SU-DHL-6 (cell line): Measurements from ENCODE around the gene RNF135.

ENCODE experiments used
- H2AFZ ChIP-seq: fragments of 200-600 bp; sonication (generic); 2 replicates; pipeline ENCODE4 v1.6.1; 2014; ENCODE audit warnings: low read depth, mild to moderate bottlenecking, moderate library complexity, mixed read lengths, antibody characterized with exemption, low read length; ENCODE audit not compliant: severe bottlenecking
- H3F3A ChIP-seq: fragments of 200-600 bp; shearing (Covaris generic); 2 replicates; pipeline ENCODE4 v1.6.0; 2016; ENCODE audit warnings: antibody characterized with exemption, mild to moderate bottlenecking; ENCODE audit not compliant: insufficient read depth
- H3K27ac ChIP-seq: fragments of 200-600 bp; sonication (generic); 2 replicates; pipeline ENCODE4 v1.5.1; 2016; ENCODE audit warnings: low read depth, mild to moderate bottlenecking, low read length, moderate library complexity, mixed read lengths
- H3K27me3 ChIP-seq: fragments of 200-600 bp; sonication (generic), shearing (Covaris generic); 2 replicates; pipeline ENCODE4 v1.6.0; 2014; ENCODE audit warnings: mild to moderate bottlenecking, low read length
- H3K36me3 ChIP-seq: fragments of 200-600 bp; sonication (generic); 2 replicates; pipeline ENCODE4 v1.6.1; 2014; ENCODE audit warnings: mild to moderate bottlenecking, low read length, mixed read lengths
- H3K4me2 ChIP-seq: fragments of 300-600, 200-600 bp; shearing (Covaris generic), sonication (generic); 2 replicates; pipeline ENCODE4 v1.6.0; 2014; ENCODE audit warnings: low read length, low read depth, mild to moderate bottlenecking; ENCODE audit not compliant: poor library complexity, severe bottlenecking
- H3K4me3 ChIP-seq: fragments of 200-600 bp; sonication (generic); 2 replicates; pipeline ENCODE4 v1.5.1; 2014; ENCODE audit warnings: antibody characterized with exemption, low read length, mild to moderate bottlenecking, mixed read lengths; ENCODE audit not compliant: insufficient read depth, poor library complexity, severe bottlenecking
- H3K79me2 ChIP-seq: fragments of 200-600 bp; sonication (generic); 2 replicates; pipeline ENCODE4 v1.6.1; 2014; ENCODE audit warnings: mild to moderate bottlenecking, low read length, moderate library complexity; ENCODE audit not compliant: insufficient read depth
- H3K9ac ChIP-seq: fragments of 200-600 bp; sonication (generic); 2 replicates; pipeline ENCODE4 v1.7.0; 2014; ENCODE audit warnings: mild to moderate bottlenecking, low read length
- H3K9me2 ChIP-seq: fragments of 200-600 bp; sonication (generic); replicated peaks from 2 replicates; pipeline ENCODE4 v1.6.1; 2014; ENCODE audit warnings: low read length; ENCODE audit not compliant: insufficient read depth
- H3K9me3 ChIP-seq: fragments of 200-600 bp; sonication (generic); 2 replicates; pipeline ENCODE4 v1.6.1; 2014; ENCODE audit warnings: low read length, mixed read lengths; ENCODE audit not compliant: insufficient read depth
- H4K20me1 ChIP-seq: fragments of 200-600 bp; sonication (generic); 2 replicates; pipeline ENCODE4 v1.6.1; 2014; ENCODE audit warnings: low read depth, mild to moderate bottlenecking, antibody characterized with exemption, low read length, moderate library complexity, mixed read lengths
- EZH2phosphoT487 ChIP-seq: fragments of 200-600 bp; sonication (generic), shearing (Covaris generic); conservative IDR thresholded peaks from 2 replicates; pipeline ENCODE4 v1.6.1; 2018; ENCODE audit warnings: mild to moderate bottlenecking, antibody characterized with exemption, low read length, moderate library complexity, mixed read lengths
- TF ChIP-seq, protein P1 (sequence below): fragments of 200-600 bp; sonication (generic); IDR thresholded peaks from one replicate; pipeline ENCODE4 v1.5.1; 2017; ENCODE audit warnings: antibody characterized with exemption, mild to moderate bottlenecking, low read length, moderate library complexity; ENCODE audit not compliant: insufficient read depth, poor library complexity, severe bottlenecking

The RNF135 gene, protein sequence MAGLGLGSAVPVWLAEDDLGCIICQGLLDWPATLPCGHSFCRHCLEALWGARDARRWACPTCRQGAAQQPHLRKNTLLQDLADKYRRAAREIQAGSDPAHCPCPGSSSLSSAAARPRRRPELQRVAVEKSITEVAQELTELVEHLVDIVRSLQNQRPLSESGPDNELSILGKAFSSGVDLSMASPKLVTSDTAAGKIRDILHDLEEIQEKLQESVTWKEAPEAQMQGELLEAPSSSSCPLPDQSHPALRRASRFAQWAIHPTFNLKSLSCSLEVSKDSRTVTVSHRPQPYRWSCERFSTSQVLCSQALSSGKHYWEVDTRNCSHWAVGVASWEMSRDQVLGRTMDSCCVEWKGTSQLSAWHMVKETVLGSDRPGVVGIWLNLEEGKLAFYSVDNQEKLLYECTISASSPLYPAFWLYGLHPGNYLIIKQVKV

DNA sequence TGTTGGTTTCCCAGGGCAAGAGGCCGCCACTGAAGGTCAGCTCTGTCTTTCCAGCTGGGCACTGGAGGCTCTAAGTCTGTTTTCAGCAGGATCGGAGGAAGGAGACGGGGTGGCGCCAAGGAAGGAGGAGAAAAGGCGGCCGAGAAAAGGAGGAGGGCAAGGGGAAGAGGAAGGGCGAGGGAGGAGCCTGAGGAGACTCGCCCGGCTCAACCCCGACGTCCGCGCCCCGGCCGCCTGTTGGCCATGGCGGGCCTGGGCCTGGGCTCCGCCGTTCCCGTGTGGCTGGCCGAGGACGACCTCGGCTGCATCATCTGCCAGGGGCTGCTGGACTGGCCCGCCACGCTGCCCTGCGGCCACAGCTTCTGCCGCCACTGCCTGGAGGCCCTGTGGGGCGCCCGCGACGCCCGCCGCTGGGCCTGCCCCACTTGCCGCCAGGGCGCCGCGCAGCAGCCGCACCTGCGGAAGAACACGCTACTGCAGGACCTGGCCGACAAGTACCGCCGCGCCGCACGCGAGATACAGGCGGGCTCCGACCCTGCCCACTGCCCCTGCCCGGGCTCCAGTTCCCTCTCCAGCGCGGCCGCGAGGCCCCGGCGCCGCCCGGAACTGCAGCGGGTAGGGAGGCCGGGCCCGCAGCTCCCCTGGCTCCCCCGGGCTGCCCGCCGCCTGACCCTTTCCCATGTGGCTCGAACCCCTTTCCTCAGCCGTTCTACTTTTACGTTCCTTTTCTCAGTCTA, at the start of gene RNF135:
TSS of gene RNF135 (plus strand) at position 209 of the 737 bp plus-strand sequence. CDS start at position 244, 35 bp downstream.
- Histone ChIP-seq H3K9me3 (no peaks in the 10 kb centered on the region), H4K20me1 (no peaks in the 10 kb centered on the region), H3F3A (peaks cover 77% of the 10 kb centered on the region), H3K79me2 (peaks cover 39% of the 10 kb centered on the region), H3K4me2 (peak within 1 kb of the TSS; percentile 83), H2AFZ (peak within 1 kb of the TSS; percentile 54), H3K27me3 (no peaks in the 10 kb centered on the region), H3K9me2 (no peaks in the 10 kb centered on the region), H3K27ac (peak within 1 kb of the TSS; percentile 98), H3K36me3 (no peaks in the 10 kb centered on the region), H3K4me3 (peak within 1 kb of the TSS; percentile 90), H3K9ac (peak within 1 kb of the TSS; percentile 90)
- no peak for TF ChIP-seq EZH2phosphoT487
- TF ChIP-seq, protein P1, sequence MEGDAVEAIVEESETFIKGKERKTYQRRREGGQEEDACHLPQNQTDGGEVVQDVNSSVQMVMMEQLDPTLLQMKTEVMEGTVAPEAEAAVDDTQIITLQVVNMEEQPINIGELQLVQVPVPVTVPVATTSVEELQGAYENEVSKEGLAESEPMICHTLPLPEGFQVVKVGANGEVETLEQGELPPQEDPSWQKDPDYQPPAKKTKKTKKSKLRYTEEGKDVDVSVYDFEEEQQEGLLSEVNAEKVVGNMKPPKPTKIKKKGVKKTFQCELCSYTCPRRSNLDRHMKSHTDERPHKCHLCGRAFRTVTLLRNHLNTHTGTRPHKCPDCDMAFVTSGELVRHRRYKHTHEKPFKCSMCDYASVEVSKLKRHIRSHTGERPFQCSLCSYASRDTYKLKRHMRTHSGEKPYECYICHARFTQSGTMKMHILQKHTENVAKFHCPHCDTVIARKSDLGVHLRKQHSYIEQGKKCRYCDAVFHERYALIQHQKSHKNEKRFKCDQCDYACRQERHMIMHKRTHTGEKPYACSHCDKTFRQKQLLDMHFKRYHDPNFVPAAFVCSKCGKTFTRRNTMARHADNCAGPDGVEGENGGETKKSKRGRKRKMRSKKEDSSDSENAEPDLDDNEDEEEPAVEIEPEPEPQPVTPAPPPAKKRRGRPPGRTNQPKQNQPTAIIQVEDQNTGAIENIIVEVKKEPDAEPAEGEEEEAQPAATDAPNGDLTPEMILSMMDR: peak; percentile 19

DNA sequence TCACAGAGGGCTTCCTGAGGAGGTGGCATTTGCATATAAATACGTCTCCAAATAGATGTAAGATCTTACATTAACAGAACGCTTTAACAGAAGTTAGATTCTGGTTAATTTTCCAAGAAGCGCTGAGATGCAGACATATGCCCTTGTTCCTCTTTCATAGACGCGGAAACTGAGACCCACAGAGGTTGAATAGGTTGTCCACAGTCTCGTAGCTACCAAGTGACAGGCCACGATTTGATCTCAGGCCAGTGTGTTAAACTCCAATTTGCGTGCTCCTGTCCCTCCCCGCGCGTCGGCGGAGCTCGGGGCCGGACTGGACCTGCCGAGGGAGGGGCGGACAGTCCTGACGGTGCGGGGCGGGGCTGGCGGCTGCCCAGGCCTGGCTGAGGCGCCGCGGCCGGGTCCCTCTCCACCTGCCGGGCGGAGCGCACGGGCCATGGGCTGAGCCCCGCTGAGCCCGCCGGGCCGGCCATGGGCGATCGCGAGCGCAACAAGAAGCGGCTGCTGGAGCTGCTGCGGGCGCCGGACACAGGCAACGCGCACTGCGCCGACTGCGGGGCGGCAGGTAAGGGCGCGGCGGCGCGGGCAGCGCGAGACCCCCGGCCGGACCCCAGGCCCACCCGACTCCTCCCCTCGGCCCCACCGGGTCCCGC, 49.2 kb upstream of the RNF135 start, which contains the start of gene ADAP2:
TSS of gene ADAP2 (plus strand) at position 402 of the 653 bp plus-strand sequence. CDS start at position 472, 70 bp downstream.
- Histone ChIP-seq H3K9me3 (no peaks in the 10 kb centered on the region), H3K36me3 (no peaks in the 10 kb centered on the region), H3K27ac (no peak within 1 kb of the TSS), H3K27me3 (no peaks in the 10 kb centered on the region), H2AFZ (peak within 1 kb of the TSS; percentile 81), H3K4me3 (peak within 1 kb of the TSS; percentile 52), H3F3A (no peaks in the 10 kb centered on the region), H3K79me2 (no peaks in the 10 kb centered on the region), H3K9me2 (no peaks in the 10 kb centered on the region), H4K20me1 (no peaks in the 10 kb centered on the region), H3K9ac (peak within 1 kb of the TSS; percentile 55), H3K4me2 (peak within 1 kb of the TSS; percentile 72)
- TF ChIP-seq EZH2phosphoT487: no peak
- TF ChIP-seq, protein P1: no peak

DNA sequence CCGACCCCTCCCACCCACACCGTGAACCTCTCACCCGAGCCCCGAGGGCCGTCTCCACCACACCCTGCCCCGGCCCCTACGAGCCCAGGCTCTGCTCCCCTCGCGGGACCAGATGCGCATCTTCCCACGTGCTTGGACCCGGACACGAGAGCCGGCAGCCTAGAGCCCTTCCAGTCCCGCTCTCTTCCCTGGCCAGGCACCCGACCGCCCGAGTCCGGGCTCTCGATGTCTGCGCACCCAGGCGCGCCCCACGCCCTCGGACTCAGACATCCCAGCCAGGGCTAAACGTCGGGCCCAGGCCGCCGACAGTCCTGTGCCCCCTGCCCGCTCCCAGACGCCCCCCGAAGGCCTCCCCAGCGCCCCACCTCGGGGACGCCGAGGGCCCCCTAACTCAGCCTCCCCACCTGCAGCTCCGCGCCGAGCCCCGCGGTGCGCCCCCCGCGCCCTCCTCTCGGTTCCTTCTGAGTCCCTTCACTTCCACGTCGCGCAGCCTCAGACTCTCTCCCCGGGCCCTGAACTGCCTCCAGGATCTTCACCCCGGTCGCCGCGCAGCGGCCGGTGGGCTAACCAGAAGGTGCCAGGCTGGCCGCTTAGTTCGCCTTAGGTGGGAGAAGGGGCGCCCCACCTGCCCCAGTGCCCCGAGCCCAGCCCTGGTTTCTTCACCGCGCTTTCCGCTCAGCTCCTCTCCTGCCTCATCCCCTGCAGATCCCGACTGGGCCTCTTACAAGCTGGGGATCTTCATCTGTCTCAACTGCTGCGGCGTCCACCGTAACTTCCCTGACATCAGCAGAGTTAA, 48.4 kb upstream of the RNF135 start:
- Histone ChIP-seq H3F3A (no peaks in the 10 kb centered on the region), H3K9me3 (no peaks in the 10 kb centered on the region), H3K4me3 (peak overlapping the region; percentile 52), H3K36me3 (no peaks in the 10 kb centered on the region), H2AFZ (peak overlapping the region; percentile 81), H4K20me1 (no peaks in the 10 kb centered on the region), H3K4me2 (peak overlapping the region; percentile 72), H3K27me3 (no peaks in the 10 kb centered on the region), H3K9me2 (no peaks in the 10 kb centered on the region), H3K9ac (peak overlapping the region; percentile 55), H3K27ac (no peak overlapping the region), H3K79me2 (no peaks in the 10 kb centered on the region)
- TF ChIP-seq, protein P1: no peak
- TF ChIP-seq EZH2phosphoT487: no peak
